ENCODE measurements around the gene ITGB6. TPM values are rescaled to one million over a fixed set of nuclear protein-coding genes. Genes with fewer than 3 reads are reported as not detected.

Gene ITGB6, protein sequence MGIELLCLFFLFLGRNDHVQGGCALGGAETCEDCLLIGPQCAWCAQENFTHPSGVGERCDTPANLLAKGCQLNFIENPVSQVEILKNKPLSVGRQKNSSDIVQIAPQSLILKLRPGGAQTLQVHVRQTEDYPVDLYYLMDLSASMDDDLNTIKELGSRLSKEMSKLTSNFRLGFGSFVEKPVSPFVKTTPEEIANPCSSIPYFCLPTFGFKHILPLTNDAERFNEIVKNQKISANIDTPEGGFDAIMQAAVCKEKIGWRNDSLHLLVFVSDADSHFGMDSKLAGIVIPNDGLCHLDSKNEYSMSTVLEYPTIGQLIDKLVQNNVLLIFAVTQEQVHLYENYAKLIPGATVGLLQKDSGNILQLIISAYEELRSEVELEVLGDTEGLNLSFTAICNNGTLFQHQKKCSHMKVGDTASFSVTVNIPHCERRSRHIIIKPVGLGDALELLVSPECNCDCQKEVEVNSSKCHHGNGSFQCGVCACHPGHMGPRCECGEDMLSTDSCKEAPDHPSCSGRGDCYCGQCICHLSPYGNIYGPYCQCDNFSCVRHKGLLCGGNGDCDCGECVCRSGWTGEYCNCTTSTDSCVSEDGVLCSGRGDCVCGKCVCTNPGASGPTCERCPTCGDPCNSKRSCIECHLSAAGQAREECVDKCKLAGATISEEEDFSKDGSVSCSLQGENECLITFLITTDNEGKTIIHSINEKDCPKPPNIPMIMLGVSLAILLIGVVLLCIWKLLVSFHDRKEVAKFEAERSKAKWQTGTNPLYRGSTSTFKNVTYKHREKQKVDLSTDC
- total RNA-seq = 35.3 and 50.4 TPM in 2 replicates

DNA sequence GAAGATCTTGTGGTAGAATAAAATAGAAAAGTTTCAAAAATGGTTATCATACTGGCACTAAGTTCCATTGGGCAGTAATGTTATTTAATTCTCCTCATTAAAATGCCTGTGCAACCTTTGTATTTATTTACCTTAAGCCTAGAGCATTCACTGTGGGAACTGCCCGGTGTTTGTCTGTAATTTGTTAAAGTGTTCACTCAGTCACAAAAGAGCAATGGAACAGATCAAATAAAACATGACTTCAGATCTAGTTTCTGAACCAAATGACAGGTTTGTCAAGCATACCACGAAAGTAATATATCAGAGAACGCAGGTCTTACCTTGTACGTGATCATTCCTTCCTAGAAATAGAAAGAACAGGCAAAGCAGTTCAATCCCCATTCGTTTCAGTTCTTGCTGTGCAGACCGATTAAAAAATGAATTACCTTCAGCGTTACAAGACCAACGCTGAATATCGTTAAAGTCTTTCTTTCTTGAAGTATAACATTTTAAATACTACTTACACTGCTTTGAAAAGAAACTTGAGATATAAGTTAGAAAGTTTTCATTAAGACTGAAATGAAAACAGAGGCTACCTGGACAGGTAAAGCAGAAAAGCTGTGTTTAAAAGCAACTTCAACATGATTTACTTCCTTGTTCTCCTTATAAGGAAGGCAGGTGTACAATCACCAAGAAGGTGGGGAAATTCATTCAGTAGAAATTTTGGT is at the start of gene ITGB6:
Gene ITGB6 (minus strand): TSS at position 590 of the 707 bp plus-strand sequence. CDS start 209 bp downstream, at position 381.
- DNase-seq (ENCODE audit: low read depth) = no peak

DNA sequence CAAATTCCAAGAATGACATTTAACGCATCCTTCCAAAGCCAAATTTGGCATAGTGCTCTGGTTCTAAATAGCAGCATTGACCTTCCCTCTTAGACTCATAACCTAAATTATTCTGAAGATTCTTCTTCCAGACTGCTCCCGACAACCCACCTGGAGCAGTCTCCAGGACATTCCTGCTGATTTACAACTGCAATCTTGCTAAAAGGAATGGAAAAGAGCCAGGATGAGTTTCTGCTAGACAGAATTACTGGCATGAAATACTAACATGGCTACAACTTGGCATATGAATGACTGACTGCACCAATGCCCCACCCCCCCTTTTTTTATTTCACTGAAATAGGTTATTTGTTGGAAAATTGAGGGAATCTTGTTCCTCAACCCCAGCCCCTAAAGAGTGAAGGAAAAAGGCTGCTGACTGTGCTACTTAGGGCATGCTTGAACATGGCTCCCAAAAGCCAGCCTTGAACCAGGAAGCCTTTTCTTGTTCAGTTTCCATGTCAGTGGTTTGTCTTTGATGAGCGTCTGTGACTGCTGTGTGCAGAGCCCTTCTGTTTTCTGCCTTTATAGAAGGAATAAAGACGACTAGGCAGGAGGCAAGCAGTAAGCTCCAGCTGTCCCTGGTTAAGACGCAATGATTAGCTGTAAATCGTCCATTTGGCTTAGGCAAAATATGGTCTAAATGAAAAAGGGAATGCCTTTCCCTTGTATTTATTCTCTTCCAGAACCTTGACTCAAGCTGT is 47.4 kb upstream of the ITGB6 start:
- DNase-seq (ENCODE audit: low read depth) = no peak

More for the DNA sequence above, at the start of gene ITGB6:
- peak within 1 kb of the TSS; percentile 43 for H3K4me3 ChIP-seq (ENCODE audit: low read depth, low read length)
- TF ChIP-seq, protein P1, sequence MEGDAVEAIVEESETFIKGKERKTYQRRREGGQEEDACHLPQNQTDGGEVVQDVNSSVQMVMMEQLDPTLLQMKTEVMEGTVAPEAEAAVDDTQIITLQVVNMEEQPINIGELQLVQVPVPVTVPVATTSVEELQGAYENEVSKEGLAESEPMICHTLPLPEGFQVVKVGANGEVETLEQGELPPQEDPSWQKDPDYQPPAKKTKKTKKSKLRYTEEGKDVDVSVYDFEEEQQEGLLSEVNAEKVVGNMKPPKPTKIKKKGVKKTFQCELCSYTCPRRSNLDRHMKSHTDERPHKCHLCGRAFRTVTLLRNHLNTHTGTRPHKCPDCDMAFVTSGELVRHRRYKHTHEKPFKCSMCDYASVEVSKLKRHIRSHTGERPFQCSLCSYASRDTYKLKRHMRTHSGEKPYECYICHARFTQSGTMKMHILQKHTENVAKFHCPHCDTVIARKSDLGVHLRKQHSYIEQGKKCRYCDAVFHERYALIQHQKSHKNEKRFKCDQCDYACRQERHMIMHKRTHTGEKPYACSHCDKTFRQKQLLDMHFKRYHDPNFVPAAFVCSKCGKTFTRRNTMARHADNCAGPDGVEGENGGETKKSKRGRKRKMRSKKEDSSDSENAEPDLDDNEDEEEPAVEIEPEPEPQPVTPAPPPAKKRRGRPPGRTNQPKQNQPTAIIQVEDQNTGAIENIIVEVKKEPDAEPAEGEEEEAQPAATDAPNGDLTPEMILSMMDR (conservative IDR thresholded peaks at IDR 0.05; ENCODE audit: low read depth, low read length) = no peak

DNA sequence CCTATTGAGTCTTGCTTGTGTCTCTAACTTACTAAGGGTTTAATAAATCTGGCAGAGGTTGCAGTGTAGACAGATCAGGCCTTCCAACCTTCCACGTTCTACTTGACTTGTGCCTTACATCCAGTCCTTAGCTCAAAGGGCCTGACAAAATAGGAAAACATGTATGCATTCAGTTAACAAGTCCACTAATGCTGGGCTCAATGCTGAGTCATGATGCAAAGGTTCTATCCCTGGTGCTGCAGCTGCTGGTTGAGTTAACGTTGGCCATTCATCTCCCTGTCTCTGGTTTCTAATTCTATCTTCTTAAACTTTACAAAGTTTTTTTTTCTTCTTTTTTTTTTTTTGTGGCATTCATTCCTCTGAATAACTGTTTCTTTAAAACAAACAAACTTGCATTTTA is 46.3 kb upstream of the ITGB6 start:
- TF ChIP-seq, protein P1 (conservative IDR thresholded peaks at IDR 0.05; ENCODE audit: low read depth, low read length) = no peak
- DNase-seq (ENCODE audit: low read depth) = no peak
- H3K4me3 ChIP-seq (ENCODE audit: low read depth, low read length) = no peak overlapping the region

More for the DNA sequence above, 47.4 kb upstream of the ITGB6 start:
- H3K4me3 ChIP-seq (ENCODE audit: low read depth, low read length) = no peak overlapping the region
- TF ChIP-seq, protein P1 (conservative IDR thresholded peaks at IDR 0.05; ENCODE audit: low read depth, low read length) = no peak

DNA sequence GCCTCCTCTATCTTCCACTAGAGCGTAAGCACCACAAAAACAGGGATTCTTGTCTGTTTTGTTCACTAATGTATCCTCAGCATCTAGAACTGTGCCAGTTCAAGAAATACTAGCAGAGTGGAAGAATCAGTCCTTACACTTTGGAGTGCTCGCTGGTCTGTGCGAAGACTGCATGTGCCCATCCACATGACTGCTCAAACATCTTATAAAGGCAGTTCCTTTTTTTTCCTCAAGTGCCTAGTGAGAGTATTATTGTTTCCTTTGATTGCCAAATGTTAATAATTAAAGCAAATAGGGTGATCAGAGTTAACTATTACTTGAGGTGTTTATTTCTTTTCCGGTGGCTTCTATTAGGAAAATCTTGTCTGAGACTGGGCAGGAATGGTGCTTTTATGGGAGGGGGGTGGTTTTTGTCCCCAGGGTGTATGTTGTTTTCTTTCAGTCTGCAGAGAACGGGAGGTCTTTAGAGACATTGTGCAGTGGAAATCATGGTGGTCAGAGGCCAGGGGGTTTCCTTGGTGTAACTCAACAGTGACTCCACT is 45.6 kb upstream of the ITGB6 start:
- no peak for DNase-seq (ENCODE audit: low read depth)
- H3K4me3 ChIP-seq (ENCODE audit: low read depth, low read length) = no peak overlapping the region
- TF ChIP-seq, protein P1 (conservative IDR thresholded peaks at IDR 0.05; ENCODE audit: low read depth, low read length) = no peak

DNA sequence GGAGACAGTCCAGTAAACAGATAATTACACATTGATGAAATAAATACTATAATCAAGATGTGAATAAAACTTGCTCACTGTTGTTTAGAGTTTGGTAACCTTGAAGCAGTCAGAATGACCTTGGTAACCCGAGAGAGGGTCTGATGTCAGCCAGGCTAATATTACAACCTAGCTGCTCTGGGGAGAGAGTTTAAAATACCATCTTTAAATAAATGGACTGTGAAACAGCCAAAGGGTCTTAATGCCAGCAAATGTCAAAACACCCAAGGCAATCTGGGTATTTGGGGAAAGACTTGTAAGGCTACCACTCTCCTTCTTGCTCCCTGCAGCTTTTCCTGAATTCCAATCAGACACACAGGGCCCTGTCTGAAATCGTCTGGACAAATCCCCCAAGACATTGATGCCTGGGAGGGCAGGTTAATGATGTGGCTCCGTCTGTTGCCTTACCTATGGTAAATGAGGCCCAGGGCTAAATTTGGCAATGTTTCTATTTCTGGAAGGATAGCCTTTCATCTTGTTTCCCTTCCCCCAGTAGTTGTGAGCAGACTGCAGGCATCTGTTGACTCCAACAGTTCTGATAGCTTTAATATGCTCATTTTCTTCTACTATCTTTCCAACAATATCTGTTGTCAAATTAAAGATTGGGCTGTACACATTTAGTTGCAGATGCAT is 43.0 kb upstream of the ITGB6 start:
- TF ChIP-seq, protein P1 (conservative IDR thresholded peaks at IDR 0.05; ENCODE audit: low read depth, low read length) = no peak
- no peak for DNase-seq (ENCODE audit: low read depth)
- H3K4me3 ChIP-seq (ENCODE audit: low read depth, low read length) = no peak overlapping the region

All from epithelial cell of proximal tubule (primary cell).